BJ (cell line): Measurements from ENCODE around the gene PDE6H. TPM values are rescaled to one million over a fixed set of nuclear protein-coding genes. Genes with fewer than 3 reads are reported as not detected.
A peak's percentile ranks its signal among the peaks of the same experiment; 100 is the strongest.

Experiments used
- CTCF ChIA-PET: fragments of 350-600 bp; formaldehyde crosslinking; extraction: SDS; loops from one replicate; lab custom pipeline; 2021; ENCODE audit warnings: antibody characterized with exemption, inconsistent platforms; lab: Yijun Ruan, JAX
- POLR2A ChIA-PET: fragments of 300-600 bp; sonication (Branson Sonifier 250); formaldehyde crosslinking; extraction: SDS; loops from one replicate; lab custom pipeline; 2021; ENCODE audit warnings: antibody characterized with exemption; lab: Charles Lee
- DNase-seq: peaks from one replicate; pipeline ENCODE4 v3.0.0-alpha.2; 2011; ENCODE audit warnings: low read depth
- H3K27me3 ChIP-seq: 2 replicates; pipeline ENCODE4 v1.6.0; 2011; ENCODE audit warnings: low read length; ENCODE audit not compliant: control insufficient read depth, insufficient read depth
- H3K36me3 ChIP-seq: 2 replicates; pipeline ENCODE4 v1.5.1; 2011; ENCODE audit warnings: low read length; ENCODE audit not compliant: control insufficient read depth, insufficient read depth
- H3K4me3 ChIP-seq: 2 replicates; pipeline ENCODE4 v1.5.1; 2011; ENCODE audit warnings: low read depth, mild to moderate bottlenecking, control low read depth, low read length
- CTCF ChIP-seq: IDR thresholded peaks from 2 replicates; pipeline ENCODE4 v1.5.1; 2011; ENCODE audit warnings: low read depth, mild to moderate bottlenecking, control low read depth, inconsistent platforms, low read length, moderate library complexity; ENCODE audit not compliant: insufficient read depth
- polyA plus RNA-seq: library from polyadenylated mRNA; depleted of rRNA; stranded (reverse); fragments of >200 nt; gene quantifications from 2 replicates; pipeline ENCODE4 v1.2.3, GENCODE V29; 2011

The PDE6H gene
- polyA plus RNA-seq, 1 experiment: not detected

GRCh38 chr12:15004421-15004820 is 31.6 kb downstream of the PDE6H start:
- POLR2A ChIA-PET: no interaction called here

GRCh38 chr12:15005064-15005463 is 32.2 kb downstream of the PDE6H start:
- Histone ChIP-seq H3K27me3 (peaks cover 9% of the 10 kb centered on the region), H3K4me3 (no peak overlapping the region), H3K36me3 (no peaks in the 10 kb centered on the region)
- CTCF ChIA-PET: no interaction called here
- DNase-seq: no peak
- TF ChIP-seq CTCF: no peak
- POLR2A ChIA-PET: no interaction called here

More at GRCh38 chr12:15004421-15004820, 31.6 kb downstream of the PDE6H start:
- Histone ChIP-seq H3K4me3 (no peak overlapping the region), H3K27me3 (peaks cover 9% of the 10 kb centered on the region), H3K36me3 (no peaks in the 10 kb centered on the region)
- DNase-seq: no peak
- CTCF ChIA-PET: interaction anchor here (1.0 kb wide), 1 partner anchor 287 kb away, joined by 3 read pairs; no protein-coding TSS in a partner anchor
- no peak for TF ChIP-seq CTCF

- Histone ChIP-seq H3K27me3 (peaks cover 6% of the 10 kb centered on the region), H3K36me3 (no peaks in the 10 kb centered on the region), H3K4me3 (no peak overlapping the region)
- CTCF ChIA-PET: interaction anchor here (0.7 to 1.1 kb wide), 5 partner anchors 10 to 214 kb away, joined by 3 to 4 read pairs (median 3); partner anchors contain the start of gene RERG
- TF ChIP-seq CTCF: no peak
- no peak for DNase-seq
- POLR2A ChIA-PET: no interaction called here
These were observed 34.7 kb downstream of the PDE6H start for GRCh38 chr12:15007551-15007950.

GRCh38 chr12:15011162-15011561 is 38.3 kb downstream of the PDE6H start:
- CTCF ChIA-PET: interaction anchor here (1.6 kb wide), 1 partner anchor 16 kb away, joined by 5 read pairs; no protein-coding TSS in a partner anchor
- POLR2A ChIA-PET: no interaction called here
- H3K36me3 ChIP-seq: no peaks in the 10 kb centered on the region
- no peaks in the 10 kb centered on the region for H3K27me3 ChIP-seq
- no peak overlapping the region for H3K4me3 ChIP-seq
- DNase-seq: no peak
- TF ChIP-seq CTCF: 0 out of 2 replicates have a peak, but pooled peaks have one; percentile 8

GRCh38 chr12:15013634-15014179 is 40.9 kb downstream of the PDE6H start:
- no peaks in the 10 kb centered on the region for H3K27me3 ChIP-seq
- no peak for TF ChIP-seq CTCF
- ChIA-PET POLR2A (no interaction called here), CTCF (no interaction called here)
- no peaks in the 10 kb centered on the region for H3K36me3 ChIP-seq
- DNase-seq: no peak
- no peak overlapping the region for H3K4me3 ChIP-seq
